CD8-positive, alpha-beta memory T cell (primary cell): ENCODE data around the gene COL26A1. TPM values are rescaled to one million over a fixed set of nuclear protein-coding genes. Genes with fewer than 3 reads are reported as not detected.

Experiments used
- CTCF ChIA-PET: fragments of 350-600 bp; sonication (Branson Sonifier 250); formaldehyde crosslinking; loops from one replicate; lab custom pipeline; 2021; ENCODE audit warnings: antibody characterized with exemption; lab: Charles Lee
- POLR2A ChIA-PET: fragments of 350-600 bp; sonication (Branson Sonifier 250); formaldehyde crosslinking; loops from one replicate; lab custom pipeline; 2021; ENCODE audit warnings: antibody characterized with exemption; lab: Charles Lee
- DNase-seq, 5 donors: peaks; one replicate each; pipeline versions ENCODE4 v3.0.0 to v3.0.0-alpha.2; 2020 to 2022; ENCODE audit warnings: mixed read lengths in 1 of 5
- H3K27ac ChIP-seq: one replicate; pipeline ENCODE4 v1.7.0; 2013; ENCODE audit warnings: low read depth, mild to moderate bottlenecking, low read length, moderate library complexity
- H3K27me3 ChIP-seq: 2 replicates; pipeline ENCODE4 v1.7.0; 2013; ENCODE audit warnings: low read length, mild to moderate bottlenecking; ENCODE audit not compliant: insufficient read depth, poor library complexity, severe bottlenecking
- H3K36me3 ChIP-seq: 2 replicates; pipeline ENCODE4 v1.7.0; 2013; ENCODE audit warnings: mild to moderate bottlenecking, low read length, moderate library complexity; ENCODE audit not compliant: insufficient read depth
- H3K4me1 ChIP-seq: 2 replicates; pipeline ENCODE4 v1.7.0; 2013; ENCODE audit warnings: mild to moderate bottlenecking, low read length, moderate library complexity; ENCODE audit not compliant: insufficient read depth
- H3K4me3 ChIP-seq: 2 replicates; pipeline ENCODE4 v1.7.0; 2013; ENCODE audit warnings: mild to moderate bottlenecking, low read length
- H3K9me3 ChIP-seq: 2 replicates; pipeline ENCODE4 v1.7.0; 2013; ENCODE audit warnings: mild to moderate bottlenecking, low read length
- H3K27ac Mint-ChIP-seq, 8 donors: one replicate each; pipeline ENCODE4 v1.8.0; 2020 to 2021; ENCODE audit warnings: mixed read lengths in 8 of 8, mild to moderate bottlenecking in 6 of 8, inconsistent platforms in 3 of 8, moderate library complexity in 3 of 8
- H3K27me3 Mint-ChIP-seq, 2 donors: one replicate each; pipeline ENCODE4 v1.8.0; 2020 to 2021; ENCODE audit warnings: mixed read lengths in 2 of 2, mild to moderate bottlenecking in 1 of 2, moderate library complexity in 1 of 2
- H3K36me3 Mint-ChIP-seq, 3 donors: one replicate each; pipeline ENCODE4 v1.8.0; 2020 to 2021; ENCODE audit warnings: mixed read lengths in 3 of 3, inconsistent platforms in 1 of 3, mild to moderate bottlenecking in 1 of 3
- H3K4me1 Mint-ChIP-seq, 3 donors: one replicate each; pipeline ENCODE4 v1.8.0; 2020 to 2021; ENCODE audit warnings: mixed read lengths in 3 of 3, inconsistent platforms in 1 of 3, mild to moderate bottlenecking in 1 of 3
- H3K4me3 Mint-ChIP-seq, 7 donors: one replicate each; pipeline ENCODE4 v1.8.0; 2020 to 2021; ENCODE audit warnings: mixed read lengths in 7 of 7, mild to moderate bottlenecking in 6 of 7, moderate library complexity in 4 of 7, inconsistent platforms in 2 of 7
- H3K9me3 Mint-ChIP-seq, 5 donors: one replicate each; pipeline ENCODE4 v1.8.0; 2020 to 2022; ENCODE audit warnings: mixed read lengths in 5 of 5, mild to moderate bottlenecking in 3 of 5, moderate library complexity in 2 of 5, inconsistent platforms in 1 of 5
- polyA plus RNA-seq: library from polyadenylated mRNA; unstranded; fragments of 300-500 nt; fragmentation: Illumina TruSeq; gene quantifications from one replicate; pipeline ENCODE4 v1.2.3, GENCODE V29; 2021
- total RNA-seq, 2 experiments: library from RNA; stranded (reverse); gene quantifications; one replicate each; pipeline ENCODE4 v1.2.3, GENCODE V29; 2021

Gene COL26A1
- total RNA-seq (not detected), polyA plus RNA-seq (not detected)

- H3K4me1 Mint-ChIP-seq, result peaks cover 0 to 5% (median 3%) of the 10 kb centered on the region in 3 donors
- H3K27ac Mint-ChIP-seq, result no peak within 1 kb of the TSS
- peaks cover 25 to 38% of the 10 kb centered on the region in 2 donors for H3K27me3 Mint-ChIP-seq
- no peaks in the 10 kb centered on the region for H3K36me3 Mint-ChIP-seq
- H3K36me3 ChIP-seq, result no peaks in the 10 kb centered on the region
- no peaks in the 10 kb centered on the region for H3K9me3 ChIP-seq
- peak within 1 kb of the TSS in 6 of 7 donors; percentile 41 to 77 (median 65) for H3K4me3 Mint-ChIP-seq
- ChIA-PET POLR2A (no interaction called here), CTCF (interaction anchor here (0.6 to 1.9 kb wide), 5 partner anchors 11 to 1460 kb away, joined by 3 to 10 read pairs (median 3); no protein-coding TSS in a partner anchor)
- H3K4me1 ChIP-seq, result no peaks in the 10 kb centered on the region
- peak in 1 of 5 donors; percentile 22 for DNase-seq
- H3K27ac ChIP-seq, result no peak within 1 kb of the TSS
- peaks cover 0 to 4% (median 0%) of the 10 kb centered on the region in 5 donors for H3K9me3 Mint-ChIP-seq
- peaks cover 15% of the 10 kb centered on the region for H3K27me3 ChIP-seq
- H3K4me3 ChIP-seq, result peak within 1 kb of the TSS; percentile 45
Measured at GRCh38 chr7:101362334-101363195, at the start of gene COL26A1. TSS of gene COL26A1 (plus strand) at chr7:101362875. CDS start at chr7:101363033, 158 bp downstream.

- CTCF ChIA-PET, result interaction anchor here (0.9 to 1.3 kb wide), 5 partner anchors 10 to 33 kb away, joined by 3 to 5 read pairs (median 4); no protein-coding TSS in a partner anchor
- no peak overlapping the region for H3K27ac Mint-ChIP-seq
- H3K27me3 Mint-ChIP-seq, result peaks cover 3 to 6% of the 10 kb centered on the region in 2 donors
- H3K4me3 Mint-ChIP-seq, result no peak overlapping the region
- POLR2A ChIA-PET, result no interaction called here
- H3K27me3 ChIP-seq, result no peaks in the 10 kb centered on the region
- no peaks in the 10 kb centered on the region for H3K36me3 ChIP-seq
- peaks cover 6% of the 10 kb centered on the region for H3K9me3 ChIP-seq
- no peaks in the 10 kb centered on the region for H3K4me1 Mint-ChIP-seq
- peaks cover 3 to 17% (median 6%) of the 10 kb centered on the region in 5 donors for H3K9me3 Mint-ChIP-seq
- no peak overlapping the region for H3K4me3 ChIP-seq
- no peaks in the 10 kb centered on the region for H3K4me1 ChIP-seq
- DNase-seq, result peak in 4 of 5 donors; percentile 21 to 36 (median 22)
- no peak overlapping the region for H3K27ac ChIP-seq
- H3K36me3 Mint-ChIP-seq, result peaks cover 7 to 12% (median 7%) of the 10 kb centered on the region in 3 donors
Measured at GRCh38 chr7:101315336-101315735, 47.3 kb upstream of the COL26A1 start.

GRCh38 chr7:101319401-101319800 is 43.3 kb upstream of the COL26A1 start:
- no peak overlapping the region for H3K4me3 ChIP-seq
- POLR2A ChIA-PET, result no interaction called here
- CTCF ChIA-PET, result interaction anchor here (0.6 kb wide), 1 partner anchor 91 kb away, joined by 3 read pairs; no protein-coding TSS in a partner anchor

GRCh38 chr7:101321491-101322401 is 40.9 kb upstream of the COL26A1 start, which contains the start of gene IFT22:
TSS of gene IFT22 (minus strand) at chr7:101321812. CDS start at chr7:101321709, 103 bp downstream.
- peak within 1 kb of the TSS; percentile 86 to 97 (median 89) for H3K4me3 Mint-ChIP-seq

More at GRCh38 chr7:101319401-101319800, 43.3 kb upstream of the COL26A1 start:
- no peaks in the 10 kb centered on the region for H3K27me3 ChIP-seq
- H3K36me3 ChIP-seq, result no peaks in the 10 kb centered on the region
- peaks cover 14% of the 10 kb centered on the region for H3K4me1 ChIP-seq
- H3K4me3 Mint-ChIP-seq, result peak overlapping the region in 2 of 7 donors; percentile 13
- DNase-seq, result no peak
- no peaks in the 10 kb centered on the region for H3K9me3 Mint-ChIP-seq
- peaks cover 5 to 20% (median 8%) of the 10 kb centered on the region in 3 donors for H3K4me1 Mint-ChIP-seq
- H3K36me3 Mint-ChIP-seq, result peaks cover 0 to 20% (median 4%) of the 10 kb centered on the region in 3 donors
- H3K27me3 Mint-ChIP-seq, result no peaks in the 10 kb centered on the region
- no peak overlapping the region for H3K27ac ChIP-seq
- H3K27ac Mint-ChIP-seq, result no peak overlapping the region
- H3K9me3 ChIP-seq, result no peaks in the 10 kb centered on the region

GRCh38 chr7:101328159-101328558 is 34.5 kb upstream of the COL26A1 start:
- H3K9me3 ChIP-seq, result no peaks in the 10 kb centered on the region
- no peak overlapping the region for H3K27ac ChIP-seq
- Mint-ChIP-seq H3K27ac (no peak overlapping the region), H3K9me3 (no peaks in the 10 kb centered on the region), H3K4me3 (no peak overlapping the region), H3K36me3 (no peaks in the 10 kb centered on the region), H3K27me3 (peaks cover 0 to 4% of the 10 kb centered on the region in 2 donors), H3K4me1 (peaks cover 0 to 3% (median 0%) of the 10 kb centered on the region in 3 donors)
- ChIA-PET POLR2A (no interaction called here), CTCF (no interaction called here)
- no peaks in the 10 kb centered on the region for H3K36me3 ChIP-seq
- DNase-seq, result no peak
- H3K4me3 ChIP-seq, result no peak overlapping the region
- no peaks in the 10 kb centered on the region for H3K27me3 ChIP-seq
- H3K4me1 ChIP-seq, result no peaks in the 10 kb centered on the region

More at GRCh38 chr7:101321491-101322401, 40.9 kb upstream of the COL26A1 start, which contains the start of gene IFT22:
- peak within 1 kb of the TSS; percentile 67 for H3K27ac ChIP-seq
- peaks cover 14% of the 10 kb centered on the region for H3K4me1 ChIP-seq
- peak; percentile 66 to 89 (median 76) for DNase-seq
- H3K36me3 ChIP-seq, result no peaks in the 10 kb centered on the region
- ChIA-PET CTCF (no interaction called here), POLR2A (interaction anchor here (0.6 kb wide), 1 partner anchor 1143 kb away, joined by 3 read pairs; no protein-coding TSS in a partner anchor)
- Mint-ChIP-seq H3K9me3 (no peaks in the 10 kb centered on the region), H3K4me1 (peaks cover 5 to 20% (median 8%) of the 10 kb centered on the region in 3 donors), H3K27me3 (no peaks in the 10 kb centered on the region), H3K36me3 (peaks cover 0 to 12% (median 0%) of the 10 kb centered on the region in 3 donors), H3K27ac (peak within 1 kb of the TSS; percentile 85 to 95 (median 92))
- H3K9me3 ChIP-seq, result no peaks in the 10 kb centered on the region
- peak within 1 kb of the TSS; percentile 80 for H3K4me3 ChIP-seq
- no peaks in the 10 kb centered on the region for H3K27me3 ChIP-seq

- Mint-ChIP-seq H3K9me3 (no peaks in the 10 kb centered on the region), H3K27ac (no peak overlapping the region), H3K4me3 (no peak overlapping the region), H3K36me3 (no peaks in the 10 kb centered on the region), H3K27me3 (peaks cover 0 to 7% of the 10 kb centered on the region in 2 donors), H3K4me1 (peaks cover 0 to 6% (median 0%) of the 10 kb centered on the region in 3 donors)
- Histone ChIP-seq H3K4me1 (no peaks in the 10 kb centered on the region), H3K9me3 (no peaks in the 10 kb centered on the region), H3K27ac (no peak overlapping the region), H3K36me3 (no peaks in the 10 kb centered on the region), H3K27me3 (no peaks in the 10 kb centered on the region), H3K4me3 (no peak overlapping the region)
- ChIA-PET POLR2A (no interaction called here), CTCF (interaction anchor here (1.5 kb wide), 1 partner anchor 15 kb away, joined by 5 read pairs; no protein-coding TSS in a partner anchor)
- DNase-seq, result no peak
Measured at GRCh38 chr7:101330011-101330484, 32.6 kb upstream of the COL26A1 start.

GRCh38 chr7:101332026-101332425 is 30.6 kb upstream of the COL26A1 start:
- no peak for DNase-seq
- Histone ChIP-seq H3K4me1 (no peaks in the 10 kb centered on the region), H3K4me3 (no peak overlapping the region), H3K27me3 (no peaks in the 10 kb centered on the region), H3K27ac (no peak overlapping the region), H3K36me3 (no peaks in the 10 kb centered on the region), H3K9me3 (no peaks in the 10 kb centered on the region)
- ChIA-PET POLR2A (no interaction called here), CTCF (no interaction called here)
- Mint-ChIP-seq H3K36me3 (no peaks in the 10 kb centered on the region), H3K27ac (peak overlapping the region in 1 of 8 donors; percentile 53), H3K4me1 (peaks cover 0 to 6% (median 0%) of the 10 kb centered on the region in 3 donors), H3K9me3 (no peaks in the 10 kb centered on the region), H3K4me3 (no peak overlapping the region), H3K27me3 (peaks cover 0 to 7% of the 10 kb centered on the region in 2 donors)
